H9 (cell line): ENCODE data around the gene APOBEC3B. TPM values are rescaled to one million over a fixed set of nuclear protein-coding genes. Genes with fewer than 3 reads are reported as not detected.

Experiments
- DNase-seq: peaks from one replicate; pipeline ENCODE4 v3.0.0-alpha.2; 2017
- H2AFZ ChIP-seq: one replicate; pipeline ENCODE4 v1.6.1; 2013; ENCODE audit warnings: mild to moderate bottlenecking, low read length, control low read depth, moderate library complexity
- H2AK5ac ChIP-seq: 2 replicates; pipeline ENCODE4 v1.6.1; 2013; ENCODE audit warnings: low read length, control low read depth, mixed read lengths; ENCODE audit not compliant: insufficient read length
- H2BK120ac ChIP-seq: one replicate; pipeline ENCODE4 v1.6.1; 2013; ENCODE audit warnings: low read depth, mild to moderate bottlenecking, low read length, control low read depth, inconsistent platforms; ENCODE audit not compliant: poor library complexity, severe bottlenecking
- H2BK12ac ChIP-seq: 2 replicates; pipeline ENCODE4 v1.6.1; 2013; ENCODE audit warnings: low read length, control low read depth, mixed read lengths, low read depth; ENCODE audit not compliant: insufficient read length
- H2BK15ac ChIP-seq: 2 replicates; pipeline ENCODE4 v1.6.1; 2013; ENCODE audit warnings: low read depth, low read length, control low read depth
- H2BK20ac ChIP-seq: one replicate; pipeline ENCODE4 v1.6.1; 2013; ENCODE audit warnings: low read depth, mild to moderate bottlenecking, low read length, control low read depth, inconsistent platforms; ENCODE audit not compliant: poor library complexity, severe bottlenecking
- H2BK5ac ChIP-seq: 2 replicates; pipeline ENCODE4 v1.6.1; 2013; ENCODE audit warnings: low read length, control low read depth, mixed read lengths; ENCODE audit not compliant: insufficient read length
- H3K14ac ChIP-seq: 2 replicates; pipeline ENCODE4 v1.6.1; 2013; ENCODE audit warnings: low read length, control low read depth; ENCODE audit not compliant: insufficient read depth
- H3K18ac ChIP-seq: 2 replicates; pipeline ENCODE4 v1.6.1; 2013; ENCODE audit warnings: low read depth, mild to moderate bottlenecking, mixed read lengths, low read length, control low read depth; ENCODE audit not compliant: insufficient read length
- H3K23ac ChIP-seq: 2 replicates; pipeline ENCODE4 v1.6.1; 2013; ENCODE audit warnings: low read length, control low read depth, mixed read lengths, low read depth; ENCODE audit not compliant: insufficient read length
- H3K23me2 ChIP-seq: 2 replicates; pipeline ENCODE4 v1.6.1; 2013; ENCODE audit warnings: low read depth, mild to moderate bottlenecking, mixed read lengths, low read length, control low read depth; ENCODE audit not compliant: insufficient read length, poor library complexity, severe bottlenecking
- H3K27ac ChIP-seq: 2 replicates; pipeline ENCODE4 v1.5.1; 2013; ENCODE audit warnings: low read length, control low read depth, mixed read lengths, low read depth; ENCODE audit not compliant: insufficient read length
- H3K27me3 ChIP-seq: 2 replicates; pipeline ENCODE4 v1.6.1; 2013; ENCODE audit warnings: low read length, control low read depth, inconsistent platforms; ENCODE audit not compliant: insufficient read depth
- H3K4ac ChIP-seq: 2 replicates; pipeline ENCODE4 v1.6.1; 2013; ENCODE audit warnings: low read depth, mild to moderate bottlenecking, control low read depth, inconsistent platforms, low read length, moderate library complexity
- H3K4me1 ChIP-seq: 2 replicates; pipeline ENCODE4 v1.6.1; 2013; ENCODE audit warnings: low read length, control low read depth, inconsistent platforms; ENCODE audit not compliant: insufficient read depth
- H3K4me2 ChIP-seq: 2 replicates; pipeline ENCODE4 v1.6.1; 2013; ENCODE audit warnings: low read length, control low read depth, mixed read lengths; ENCODE audit not compliant: insufficient read length, insufficient read depth
- H3K56ac ChIP-seq: 2 replicates; pipeline ENCODE4 v1.6.1; 2013; ENCODE audit warnings: low read depth, mild to moderate bottlenecking, mixed read lengths, low read length, control low read depth; ENCODE audit not compliant: insufficient read length
- H3K79me1 ChIP-seq: 2 replicates; pipeline ENCODE4 v1.6.1; 2013; ENCODE audit warnings: low read depth, mild to moderate bottlenecking, moderate library complexity, low read length, control low read depth, inconsistent platforms; ENCODE audit not compliant: insufficient read depth, poor library complexity, severe bottlenecking
- H3K79me2 ChIP-seq: 2 replicates; pipeline ENCODE4 v1.6.1; 2013; ENCODE audit warnings: low read length, control low read depth, inconsistent platforms; ENCODE audit not compliant: insufficient read depth
- H3K9ac ChIP-seq: 2 replicates; pipeline ENCODE4 v1.6.1; 2013; ENCODE audit warnings: low read length, control low read depth, mixed read lengths; ENCODE audit not compliant: insufficient read length; ENCODE audit errors: extremely low read depth
- H3K9me3 ChIP-seq: one replicate; pipeline ENCODE4 v1.6.1; 2013; ENCODE audit warnings: low read depth, low read length, inconsistent platforms; ENCODE audit not compliant: control insufficient read depth
- H3T11ph ChIP-seq: one replicate; pipeline ENCODE4 v1.6.1; 2013; ENCODE audit warnings: mild to moderate bottlenecking, low read length, control low read depth, inconsistent platforms
- H4K20me1 ChIP-seq: one replicate; pipeline ENCODE4 v1.6.1; 2013; ENCODE audit not compliant: control insufficient read depth, insufficient read length, insufficient read depth
- H4K5ac ChIP-seq: 2 replicates; pipeline ENCODE4 v1.6.1; 2013; ENCODE audit warnings: low read depth, mild to moderate bottlenecking, mixed read lengths, low read length, control low read depth; ENCODE audit not compliant: insufficient read length
- H4K8ac ChIP-seq: replicated peaks from 2 replicates; pipeline ENCODE4 v1.6.1; 2013; ENCODE audit warnings: low read length, control low read depth, mixed read lengths, low read depth; ENCODE audit not compliant: insufficient read length
- H4K91ac ChIP-seq: 2 replicates; pipeline ENCODE4 v1.6.1; 2013; ENCODE audit warnings: low read depth, mild to moderate bottlenecking, moderate library complexity, mixed read lengths, low read length, control low read depth; ENCODE audit not compliant: insufficient read length
- H3K27ac Mint-ChIP-seq, 3 experiments: 2 replicates in 2 of 3; 3 replicates in 1 of 3; pipeline ENCODE4 v1.8.0; 2020 to 2021; ENCODE audit warnings: mixed read lengths in 3 of 3, mild to moderate bottlenecking in 1 of 3, moderate library complexity in 1 of 3
- H3K27me3 Mint-ChIP-seq: 2 replicates; pipeline ENCODE4 v1.8.0; 2021; ENCODE audit warnings: low read depth, mild to moderate bottlenecking, moderate library complexity, mixed read lengths
- H3K36me3 Mint-ChIP-seq, 3 experiments: 2 replicates in 2 of 3; 3 replicates in 1 of 3; pipeline ENCODE4 v1.8.0; 2020 to 2021; ENCODE audit warnings: low read depth in 3 of 3, mixed read lengths in 3 of 3; ENCODE audit not compliant: insufficient read depth in 1 of 3
- H3K4me1 Mint-ChIP-seq, 2 experiments: 2 replicates each; pipeline ENCODE4 v1.8.0; 2020; ENCODE audit warnings: mixed read lengths in 2 of 2
- H3K4me3 Mint-ChIP-seq, 2 experiments: 2 replicates in 1 of 2; 3 replicates in 1 of 2; pipeline ENCODE4 v1.8.0; 2020 to 2021; ENCODE audit warnings: mild to moderate bottlenecking in 2 of 2, mixed read lengths in 2 of 2, moderate library complexity in 1 of 2
- H3K9me3 Mint-ChIP-seq, 2 experiments: 2 replicates in 1 of 2; 3 replicates in 1 of 2; pipeline ENCODE4 v1.8.0; 2020; ENCODE audit warnings: mild to moderate bottlenecking in 2 of 2, mixed read lengths in 2 of 2, moderate library complexity in 1 of 2
- WGBS: extraction: QIAGEN DNeasy Blood & Tissue Kit; methylation state at CpG from one replicate; pipeline ENCODE4 v1.1.7; 2013; ENCODE audit warnings: missing lambda C conversion rate, low lambda C conversion rate, mixed read lengths; ENCODE audit not compliant: insufficient read length; ENCODE audit errors: extremely low coverage; 5-methylcytosine and 5-hydroxymethylcytosine counted together
- total RNA-seq: library from RNA; stranded (reverse); gene quantifications from 2 replicates; pipeline ENCODE4 v1.2.1, GENCODE V29; 2021
- TF ChIP-seq, protein P1 (sequence below): fragments of 200-600 bp; sonication (generic); conservative IDR thresholded peaks from 3 replicates; pipeline ENCODE4 v1.8.0; 2021; ENCODE audit warnings: antibody characterized with exemption, mild to moderate bottlenecking

The APOBEC3B gene
- total RNA-seq, 1 experiment from 2014 or later, result 29.0 TPM

DNA sequence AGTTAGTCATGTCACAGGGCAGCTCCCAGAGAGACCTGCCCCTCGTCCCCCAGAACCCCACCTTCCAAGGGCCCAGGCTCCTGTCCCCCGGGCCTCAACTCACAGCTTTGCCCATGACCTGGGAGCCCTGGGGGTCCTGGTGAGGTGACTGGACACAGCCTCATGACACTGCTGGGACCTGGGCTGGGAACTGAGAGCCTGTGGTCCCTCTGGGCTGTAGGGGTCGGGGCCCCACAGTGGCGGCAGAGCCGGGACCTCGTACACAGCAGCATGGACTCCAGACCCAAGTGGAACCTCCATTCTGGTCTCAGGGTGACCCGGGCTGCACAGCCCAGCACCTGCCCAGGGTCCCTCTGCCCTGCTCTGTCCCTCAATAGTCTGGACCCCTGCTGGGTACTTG lies 17.8 kb upstream of the APOBEC3B start:
- H3K27ac Mint-ChIP-seq, result no peak overlapping the region
- H3T11ph ChIP-seq, result no peak overlapping the region
- no peaks in the 10 kb centered on the region for H3K79me1 ChIP-seq
- no peak overlapping the region for H2BK20ac ChIP-seq
- H3K14ac ChIP-seq, result no peak overlapping the region; the same call in 1 of the 2 replicates
- no peak overlapping the region for H4K5ac ChIP-seq
- no peak overlapping the region for H3K4ac ChIP-seq
- no peak overlapping the region for H4K91ac ChIP-seq
- no peaks in the 10 kb centered on the region; the same call in 1 of the 2 replicates for H3K4me1 ChIP-seq
- no peak overlapping the region for H2BK5ac ChIP-seq
- no peak overlapping the region for H2AFZ ChIP-seq
- no peak overlapping the region for H4K8ac ChIP-seq
- no peak overlapping the region for H2BK15ac ChIP-seq
- H2BK120ac ChIP-seq, result no peak overlapping the region
- no peak overlapping the region for H3K9ac ChIP-seq
- H3K56ac ChIP-seq, result no peak overlapping the region
- H3K27ac ChIP-seq, result no peak overlapping the region
- no peak for DNase-seq
- H3K4me3 Mint-ChIP-seq, result no peak overlapping the region
- H3K27me3 Mint-ChIP-seq, result peaks cover 7% of the 10 kb centered on the region
- TF ChIP-seq, protein P1, sequence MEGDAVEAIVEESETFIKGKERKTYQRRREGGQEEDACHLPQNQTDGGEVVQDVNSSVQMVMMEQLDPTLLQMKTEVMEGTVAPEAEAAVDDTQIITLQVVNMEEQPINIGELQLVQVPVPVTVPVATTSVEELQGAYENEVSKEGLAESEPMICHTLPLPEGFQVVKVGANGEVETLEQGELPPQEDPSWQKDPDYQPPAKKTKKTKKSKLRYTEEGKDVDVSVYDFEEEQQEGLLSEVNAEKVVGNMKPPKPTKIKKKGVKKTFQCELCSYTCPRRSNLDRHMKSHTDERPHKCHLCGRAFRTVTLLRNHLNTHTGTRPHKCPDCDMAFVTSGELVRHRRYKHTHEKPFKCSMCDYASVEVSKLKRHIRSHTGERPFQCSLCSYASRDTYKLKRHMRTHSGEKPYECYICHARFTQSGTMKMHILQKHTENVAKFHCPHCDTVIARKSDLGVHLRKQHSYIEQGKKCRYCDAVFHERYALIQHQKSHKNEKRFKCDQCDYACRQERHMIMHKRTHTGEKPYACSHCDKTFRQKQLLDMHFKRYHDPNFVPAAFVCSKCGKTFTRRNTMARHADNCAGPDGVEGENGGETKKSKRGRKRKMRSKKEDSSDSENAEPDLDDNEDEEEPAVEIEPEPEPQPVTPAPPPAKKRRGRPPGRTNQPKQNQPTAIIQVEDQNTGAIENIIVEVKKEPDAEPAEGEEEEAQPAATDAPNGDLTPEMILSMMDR, result no peak
- no CpG with 5 or more reads among the region's 7 CpGs for WGBS
- no peak overlapping the region for H3K4me2 ChIP-seq
- no peak overlapping the region for H3K23ac ChIP-seq
- H3K23me2 ChIP-seq, result no peaks in the 10 kb centered on the region
- H3K36me3 Mint-ChIP-seq, result no peaks in the 10 kb centered on the region
- peaks cover 19 to 29% of the 10 kb centered on the region in 2 experiments for H3K4me1 Mint-ChIP-seq
- H3K9me3 ChIP-seq, result no peaks in the 10 kb centered on the region
- no peaks in the 10 kb centered on the region for H3K27me3 ChIP-seq
- no peak overlapping the region for H2BK12ac ChIP-seq
- H3K18ac ChIP-seq, result no peak overlapping the region
- no peaks in the 10 kb centered on the region for H3K79me2 ChIP-seq
- H3K9me3 Mint-ChIP-seq, result no peaks in the 10 kb centered on the region; a peak in 1 of 5 replicates
- no peaks in the 10 kb centered on the region for H4K20me1 ChIP-seq
- H2AK5ac ChIP-seq, result no peak overlapping the region
